ENCODE results near the gene CRHR1. TPM values are rescaled to one million over a fixed set of nuclear protein-coding genes. Genes with fewer than 3 reads are reported as not detected.

Gene CRHR1
- total RNA-seq, 4 donors from 2014 or later = 0.75 TPM; not detected in 3

- no peak for TF ChIP-seq CTCF (IDR thresholded peaks at IDR 0.05; ENCODE audit: low read depth)
These were observed 1.5 kb downstream of the CRHR1 start for GRCh38 chr17:45785480-45786193.

- no peak for TF ChIP-seq CTCF (IDR thresholded peaks at IDR 0.05; ENCODE audit: low read depth)
These were observed 2.2 kb downstream of the CRHR1 start for GRCh38 chr17:45786349-45786748.

GRCh38 chr17:45787044-45787443 lies 2.9 kb downstream of the CRHR1 start:
- TF ChIP-seq CTCF (IDR thresholded peaks at IDR 0.05; ENCODE audit: low read depth) = no peak

GRCh38 chr17:45787656-45788055 lies 3.5 kb downstream of the CRHR1 start:
- TF ChIP-seq CTCF (IDR thresholded peaks at IDR 0.05; ENCODE audit: low read depth) = no peak

GRCh38 chr17:45788057-45788456 lies 3.9 kb downstream of the CRHR1 start:
- TF ChIP-seq CTCF (IDR thresholded peaks at IDR 0.05; ENCODE audit: low read depth) = no peak

- no peak for TF ChIP-seq CTCF (IDR thresholded peaks at IDR 0.05; ENCODE audit: low read depth)
These were observed 5.8 kb downstream of the CRHR1 start for GRCh38 chr17:45789874-45790273.

- no peak for TF ChIP-seq CTCF (IDR thresholded peaks at IDR 0.05; ENCODE audit: low read depth)
These were observed 6.3 kb downstream of the CRHR1 start for GRCh38 chr17:45790296-45790922.
